KMS-11 (cell line): Measurements from ENCODE around the gene CDC25C.

ENCODE experiments used
- H2AFZ ChIP-seq: fragments of 200-600 bp; sonication (generic); 2 replicates; pipeline ENCODE4 v1.6.1; 2016; ENCODE audit warnings: antibody characterized with exemption, mixed run types, low read depth
- H3K27ac ChIP-seq: fragments of 200-600 bp; sonication (generic); 2 replicates; pipeline ENCODE4 v1.6.1; 2016; ENCODE audit warnings: mild to moderate bottlenecking, mixed run types
- H3K27me3 ChIP-seq: fragments of 200-600 bp; sonication (generic); 2 replicates; pipeline ENCODE4 v1.6.1; 2017; ENCODE audit warnings: mild to moderate bottlenecking, low read depth, mixed run types, moderate library complexity; ENCODE audit not compliant: insufficient read depth
- H3K36me3 ChIP-seq: fragments of 200-600 bp; sonication (generic); 2 replicates; pipeline ENCODE4 v1.6.1; 2017; ENCODE audit warnings: mild to moderate bottlenecking, mixed run types; ENCODE audit not compliant: insufficient read depth
- H3K4me1 ChIP-seq: fragments of 200-600 bp; sonication (generic); 2 replicates; pipeline ENCODE4 v1.6.1; 2016; ENCODE audit warnings: mild to moderate bottlenecking, low read depth, mixed run types; ENCODE audit not compliant: poor library complexity, severe bottlenecking
- H3K4me2 ChIP-seq: fragments of 200-600 bp; sonication (generic); 2 replicates; pipeline ENCODE4 v1.7.0; 2016; ENCODE audit warnings: mild to moderate bottlenecking, mixed run types
- H3K4me3 ChIP-seq: fragments of 200-600 bp; sonication (generic); IDR thresholded peaks from 2 replicates; pipeline ENCODE4 v1.6.1; 2017; ENCODE audit warnings: low read depth, low read length, mixed read lengths; ENCODE audit not compliant: insufficient read depth
- H3K79me2 ChIP-seq: fragments of 200-600 bp; sonication (generic); 2 replicates; pipeline ENCODE4 v1.6.1; 2016; ENCODE audit warnings: low read depth, mixed run types; ENCODE audit not compliant: insufficient read depth
- H3K9ac ChIP-seq: fragments of 200-600 bp; sonication (generic); 2 replicates; pipeline ENCODE4 v1.6.1; 2016; ENCODE audit warnings: mild to moderate bottlenecking, mixed run types
- H4K20me1 ChIP-seq: fragments of 200-600 bp; sonication (generic); 2 replicates; pipeline ENCODE4 v1.6.1; 2016; ENCODE audit warnings: mild to moderate bottlenecking, mixed run types; ENCODE audit not compliant: insufficient read depth
- CTCF ChIP-seq: fragments of 200-600 bp; sonication (generic); conservative IDR thresholded peaks from 2 replicates; pipeline ENCODE4 v1.6.1; 2017; ENCODE audit warnings: low read depth, mild to moderate bottlenecking, antibody characterized with exemption, low read length, moderate library complexity, mixed read lengths

Gene CDC25C

GRCh38 chr5:138245717-138246116, 85.9 kb downstream of the CDC25C start:
- H3K9ac ChIP-seq: no peak overlapping the region
- H2AFZ ChIP-seq: no peak overlapping the region

GRCh38 chr5:138243794-138244193, 87.8 kb downstream of the CDC25C start:
- Histone ChIP-seq H3K79me2 (no peaks in the 10 kb centered on the region), H3K9ac (no peak overlapping the region), H3K27me3 (no peaks in the 10 kb centered on the region), H3K36me3 (no peaks in the 10 kb centered on the region), H4K20me1 (no peaks in the 10 kb centered on the region), H2AFZ (no peak overlapping the region), H3K4me3 (no peak overlapping the region), H3K4me1 (no peaks in the 10 kb centered on the region), H3K27ac (no peak overlapping the region), H3K4me2 (no peak overlapping the region)
- TF ChIP-seq CTCF: no peak

More at GRCh38 chr5:138245717-138246116, 85.9 kb downstream of the CDC25C start:
- Histone ChIP-seq H3K79me2 (no peaks in the 10 kb centered on the region), H3K27ac (no peak overlapping the region), H3K27me3 (no peaks in the 10 kb centered on the region), H3K36me3 (no peaks in the 10 kb centered on the region), H3K4me2 (no peak overlapping the region), H3K4me3 (no peak overlapping the region), H3K4me1 (no peaks in the 10 kb centered on the region), H4K20me1 (no peaks in the 10 kb centered on the region)
- TF ChIP-seq CTCF: no peak

GRCh38 chr5:138241688-138242571, 89.7 kb downstream of the CDC25C start:
- no peak for TF ChIP-seq CTCF
- Histone ChIP-seq H3K79me2 (no peaks in the 10 kb centered on the region), H3K4me3 (no peak overlapping the region), H3K27me3 (no peaks in the 10 kb centered on the region), H2AFZ (no peak overlapping the region), H3K27ac (no peak overlapping the region), H3K4me1 (no peaks in the 10 kb centered on the region), H3K9ac (no peak overlapping the region), H3K4me2 (no peak overlapping the region), H4K20me1 (no peaks in the 10 kb centered on the region), H3K36me3 (no peaks in the 10 kb centered on the region)

DNA sequence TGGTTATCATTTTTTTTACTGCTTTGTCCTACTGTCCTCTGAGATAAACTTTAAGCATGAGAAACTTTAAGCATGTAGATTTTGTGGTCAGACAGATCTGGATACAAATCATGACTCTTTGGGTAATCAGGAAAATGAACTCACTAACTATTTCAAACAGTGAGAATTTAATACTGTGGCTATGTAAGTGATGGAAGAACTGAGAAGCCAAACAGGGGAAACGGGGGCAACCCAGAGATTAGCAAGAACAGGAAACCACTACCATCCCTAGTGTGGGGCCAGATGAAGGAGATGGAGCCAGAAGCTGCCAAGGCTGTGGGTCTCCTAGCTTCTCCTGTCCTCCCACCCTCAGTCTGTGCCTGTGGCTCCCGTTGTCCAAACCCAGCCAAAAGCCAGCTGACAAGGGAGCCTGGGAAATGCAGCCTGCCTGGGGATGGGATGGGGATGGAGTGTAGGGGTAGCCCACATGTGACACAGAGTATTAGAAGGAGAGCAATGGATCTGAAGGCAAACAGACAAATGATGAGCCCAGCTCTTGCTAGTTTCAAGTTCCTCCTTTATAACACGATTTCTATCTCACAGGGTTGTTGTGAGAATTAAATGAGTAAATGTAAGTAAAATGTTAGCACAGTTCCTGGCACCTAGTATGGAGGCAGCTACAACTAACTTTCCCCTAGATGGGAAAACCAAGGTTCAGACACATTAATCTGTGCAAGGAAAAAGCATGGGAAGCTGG, 90.8 kb downstream of the CDC25C start:
- Histone ChIP-seq H3K27ac (no peak overlapping the region), H3K27me3 (no peaks in the 10 kb centered on the region), H3K9ac (no peak overlapping the region), H3K79me2 (no peaks in the 10 kb centered on the region), H4K20me1 (no peaks in the 10 kb centered on the region), H2AFZ (no peak overlapping the region), H3K4me3 (no peak overlapping the region), H3K4me1 (no peaks in the 10 kb centered on the region), H3K4me2 (no peak overlapping the region), H3K36me3 (no peaks in the 10 kb centered on the region)
- TF ChIP-seq CTCF: no peak
